GM18520 (cell line): ENCODE measurements around the gene PATL2.
"Not testable (repeated sequence)": the region's sequence is repeated elsewhere in the genome, so short reads cannot be mapped to it uniquely, and the experiment has no call there.

Experiments
- ATAC-seq: cut with Tn5 transposase; IDR thresholded peaks from one replicate; pipeline ENCODE4 v1.9.1; 2021; ENCODE audit not compliant: unreplicated experiment

PATL2 gene

DNA sequence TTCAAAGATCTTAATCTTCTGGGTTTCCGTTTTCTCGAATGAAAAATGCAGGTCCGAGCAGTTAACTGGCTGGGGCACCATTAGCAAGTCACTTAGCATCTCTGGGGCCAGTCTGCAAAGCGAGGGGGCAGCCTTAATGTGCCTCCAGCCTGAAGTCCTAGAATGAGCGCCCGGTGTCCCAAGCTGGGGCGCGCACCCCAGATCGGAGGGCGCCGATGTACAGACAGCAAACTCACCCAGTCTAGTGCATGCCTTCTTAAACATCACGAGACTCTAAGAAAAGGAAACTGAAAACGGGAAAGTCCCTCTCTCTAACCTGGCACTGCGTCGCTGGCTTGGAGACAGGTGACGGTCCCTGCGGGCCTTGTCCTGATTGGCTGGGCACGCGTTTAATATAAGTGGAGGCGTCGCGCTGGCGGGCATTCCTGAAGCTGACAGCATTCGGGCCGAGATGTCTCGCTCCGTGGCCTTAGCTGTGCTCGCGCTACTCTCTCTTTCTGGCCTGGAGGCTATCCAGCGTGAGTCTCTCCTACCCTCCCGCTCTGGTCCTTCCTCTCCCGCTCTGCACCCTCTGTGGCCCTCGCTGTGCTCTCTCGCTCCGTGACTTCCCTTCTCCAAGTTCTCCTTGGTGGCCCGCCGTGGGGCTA, at the start of gene PATL2, which contains the start of gene B2M:
Gene PATL2, minus strand, starts transcription at position 228 of the 647 bp plus-strand sequence. CDS start 34,833 bp downstream, outside the sequence.
Gene B2M, plus strand, starts transcription at position 422 of the 647 bp plus-strand sequence. Its CDS starts 30 bp downstream, at position 452.
- peak; percentile 83 for ATAC-seq

DNA sequence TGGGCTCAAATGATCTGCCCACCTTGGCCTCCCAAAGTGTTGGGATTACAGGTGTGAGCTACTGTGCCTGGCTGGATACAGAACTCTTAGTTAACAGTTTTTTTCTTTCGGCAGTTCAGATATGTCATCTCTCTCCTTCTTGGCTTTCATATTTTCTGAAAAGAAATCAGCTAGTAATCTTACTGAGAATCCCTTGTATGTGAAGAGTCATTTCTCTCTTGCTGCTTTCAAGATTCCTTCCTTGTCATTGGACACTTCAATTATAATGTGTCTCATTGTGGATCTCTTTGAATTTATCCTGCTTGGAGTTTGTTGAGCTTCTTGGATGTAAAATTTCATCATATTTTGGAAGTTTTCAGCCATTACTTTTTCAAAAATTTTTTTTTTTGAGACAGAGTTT, 42.2 kb upstream of the PATL2 start:
- no peak for ATAC-seq

DNA sequence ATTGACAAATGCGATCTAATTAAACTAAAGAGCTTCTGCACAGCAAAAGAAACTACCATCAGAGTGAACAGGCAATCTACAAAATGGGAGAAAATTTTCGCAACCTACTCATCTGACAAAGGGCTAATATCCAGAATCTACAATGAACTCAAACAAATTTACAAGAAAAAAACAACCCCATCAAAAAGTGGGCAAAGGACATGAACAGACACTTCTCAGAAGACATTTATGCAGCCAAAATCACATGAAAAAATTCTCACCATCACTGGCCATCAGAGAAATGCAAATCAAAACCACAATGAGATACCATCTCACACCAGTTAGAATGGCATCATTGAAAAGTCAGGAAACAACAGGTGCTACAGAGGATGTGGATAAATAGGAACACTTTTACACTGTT, 32.3 kb upstream of the PATL2 start:
- ATAC-seq: not testable (repeated sequence)

DNA sequence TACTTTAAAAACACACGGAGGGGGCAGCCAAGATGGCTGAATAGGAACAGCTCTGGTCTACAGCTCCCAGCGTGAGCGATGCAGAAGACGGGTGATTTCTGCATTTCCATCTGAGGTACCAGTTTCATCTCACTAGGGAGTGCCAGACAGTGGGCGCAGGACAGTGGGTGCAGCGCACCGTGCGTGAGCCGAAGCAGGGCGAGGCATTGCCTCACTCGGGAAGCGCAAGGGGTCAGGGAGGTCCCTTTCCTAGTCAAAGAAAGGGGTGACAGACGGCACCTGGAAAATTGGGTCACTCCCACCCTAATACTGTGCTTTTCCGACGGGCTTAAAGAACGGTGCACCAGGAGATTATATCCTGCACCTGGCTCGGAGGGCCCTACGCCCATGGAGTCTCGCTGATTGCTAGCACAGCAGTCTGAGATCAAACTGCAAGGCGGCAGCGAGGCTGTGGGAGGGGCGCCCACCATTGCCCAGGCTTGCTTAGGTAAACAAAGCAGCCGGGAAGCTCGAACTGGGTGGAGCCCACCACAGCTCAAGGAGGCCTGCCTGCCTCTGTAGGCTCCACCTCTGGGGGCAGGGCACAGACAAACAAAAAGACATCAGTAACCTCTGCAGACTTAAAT, 28.2 kb upstream of the PATL2 start:
- not testable (repeated sequence) for ATAC-seq

DNA sequence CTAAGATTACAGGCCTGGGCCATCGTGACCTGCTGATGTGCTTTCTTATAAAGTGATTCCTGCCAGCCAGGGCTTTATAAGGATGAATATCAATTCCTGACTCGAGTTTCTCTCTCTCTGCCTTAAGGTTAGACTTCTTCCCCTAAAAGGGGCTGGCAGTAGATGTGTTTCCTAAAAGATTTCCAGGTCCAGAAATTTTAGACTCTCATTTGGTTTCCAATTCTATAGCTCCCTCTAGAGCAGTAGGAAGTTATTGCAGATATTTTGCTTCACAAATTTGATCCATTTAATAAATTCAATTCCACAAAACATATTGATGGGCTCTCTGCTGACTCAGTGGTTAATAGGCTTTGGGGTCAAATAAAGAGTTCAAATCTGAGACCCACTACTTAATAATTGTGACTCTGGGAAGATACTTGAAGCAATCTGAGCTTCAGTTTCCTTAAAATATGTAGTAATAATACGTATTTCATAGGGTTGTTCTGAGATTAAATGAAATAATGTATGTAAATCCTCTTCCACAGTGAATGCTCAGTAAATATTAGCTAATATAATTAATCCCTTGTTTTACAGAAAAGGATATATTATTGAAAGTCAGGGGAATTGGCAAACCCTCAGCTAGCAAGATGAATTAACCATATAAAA, 27.3 kb upstream of the PATL2 start:
- ATAC-seq: no peak

DNA sequence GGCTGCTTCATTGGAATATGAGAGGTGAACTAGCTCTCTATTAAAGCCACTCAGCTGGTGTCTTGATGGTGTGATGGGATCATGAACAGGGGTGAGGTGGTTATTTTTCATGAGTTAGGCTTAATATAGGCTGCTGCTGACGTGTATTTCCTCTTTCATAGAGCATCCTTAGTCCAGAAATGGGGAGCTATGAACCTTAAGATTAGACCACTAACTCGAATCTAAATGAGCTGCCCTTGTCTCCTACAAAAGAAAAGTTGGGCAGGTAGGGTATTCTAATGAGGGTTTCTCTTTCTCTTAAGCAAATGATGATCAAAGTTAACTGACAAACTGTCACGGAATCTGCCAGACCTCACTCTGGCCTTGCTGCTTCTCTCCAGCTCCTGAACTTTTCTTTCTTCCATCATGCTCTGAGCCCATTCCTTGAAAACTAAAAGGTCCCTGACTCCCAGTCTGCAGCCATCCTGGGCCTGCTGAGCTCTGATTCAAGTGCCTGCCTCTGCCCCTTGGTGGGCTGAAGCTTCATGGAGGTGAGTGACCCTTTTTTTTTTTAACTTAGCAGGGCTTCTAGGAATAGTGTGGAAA, 25.1 kb upstream of the PATL2 start, which contains the start of gene TRIM69:
Gene TRIM69, plus strand, starts transcription at position 348 of the 585 bp plus-strand sequence. Its CDS starts 177 bp downstream, at position 525.
- no peak for ATAC-seq

DNA sequence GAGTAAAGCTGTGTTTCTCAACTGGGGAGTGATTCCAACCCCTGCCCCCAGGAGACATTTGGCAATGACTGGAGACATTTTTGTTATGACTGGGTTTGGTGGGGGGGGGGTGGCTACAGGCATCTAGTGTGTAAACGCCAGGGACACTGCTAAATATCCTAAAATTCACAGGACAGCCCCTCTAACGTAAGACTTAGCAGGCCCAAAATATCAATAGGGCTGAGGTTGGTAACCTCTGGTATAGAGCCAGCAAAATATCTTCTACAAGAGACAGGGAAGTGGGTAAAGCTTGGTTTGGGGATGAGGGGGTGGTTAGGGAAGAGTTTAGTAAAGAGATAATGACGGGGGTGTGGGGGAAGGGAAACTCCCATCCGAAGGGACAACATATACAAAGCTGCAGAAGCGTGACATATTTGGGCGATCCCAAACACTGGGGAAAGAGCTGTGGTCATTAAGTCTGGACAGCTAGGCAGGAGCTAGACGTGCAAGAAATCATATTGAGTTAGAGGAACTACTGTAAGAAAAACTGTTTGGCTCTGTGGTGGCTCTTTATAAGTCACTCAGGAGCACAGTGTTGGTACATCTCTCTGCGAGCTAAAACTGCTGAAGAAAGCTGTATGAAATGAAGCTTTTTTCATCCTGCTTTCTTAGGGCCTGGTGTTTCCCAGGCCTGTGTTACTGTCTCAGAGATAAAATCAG, 24.5 kb upstream of the PATL2 start:
- ATAC-seq: no peak

DNA sequence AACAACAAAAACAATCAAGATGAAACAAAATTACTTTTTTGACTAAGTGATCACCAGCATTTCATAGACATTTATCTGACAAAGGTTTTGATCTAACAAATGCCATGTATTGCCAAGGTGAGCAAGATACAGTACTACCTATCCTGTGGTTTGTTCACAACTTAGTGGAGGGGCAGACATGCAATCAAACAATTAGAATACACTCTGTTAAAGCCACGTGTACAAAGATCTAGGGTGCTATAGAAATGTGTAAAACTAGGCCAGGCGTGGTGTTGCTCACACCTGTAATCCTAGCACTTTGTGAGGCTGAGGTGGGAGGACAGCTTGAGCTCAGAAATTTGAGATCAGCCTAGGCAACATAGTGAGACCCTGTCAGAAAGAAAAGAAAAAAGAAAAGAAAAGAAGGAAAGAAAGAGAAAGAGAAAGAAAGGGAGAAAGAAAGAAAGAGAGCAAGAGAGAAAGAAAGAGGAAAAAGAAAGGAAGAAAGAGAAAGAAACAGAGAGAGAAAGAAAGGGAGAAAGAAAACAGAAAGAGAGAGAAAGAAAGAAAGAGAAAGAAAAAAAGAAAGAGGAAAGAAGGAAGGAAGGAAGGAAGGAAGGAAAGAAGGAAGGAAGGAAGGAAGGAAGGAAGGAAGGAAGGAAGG, 23.8 kb upstream of the PATL2 start:
- ATAC-seq: no peak

DNA sequence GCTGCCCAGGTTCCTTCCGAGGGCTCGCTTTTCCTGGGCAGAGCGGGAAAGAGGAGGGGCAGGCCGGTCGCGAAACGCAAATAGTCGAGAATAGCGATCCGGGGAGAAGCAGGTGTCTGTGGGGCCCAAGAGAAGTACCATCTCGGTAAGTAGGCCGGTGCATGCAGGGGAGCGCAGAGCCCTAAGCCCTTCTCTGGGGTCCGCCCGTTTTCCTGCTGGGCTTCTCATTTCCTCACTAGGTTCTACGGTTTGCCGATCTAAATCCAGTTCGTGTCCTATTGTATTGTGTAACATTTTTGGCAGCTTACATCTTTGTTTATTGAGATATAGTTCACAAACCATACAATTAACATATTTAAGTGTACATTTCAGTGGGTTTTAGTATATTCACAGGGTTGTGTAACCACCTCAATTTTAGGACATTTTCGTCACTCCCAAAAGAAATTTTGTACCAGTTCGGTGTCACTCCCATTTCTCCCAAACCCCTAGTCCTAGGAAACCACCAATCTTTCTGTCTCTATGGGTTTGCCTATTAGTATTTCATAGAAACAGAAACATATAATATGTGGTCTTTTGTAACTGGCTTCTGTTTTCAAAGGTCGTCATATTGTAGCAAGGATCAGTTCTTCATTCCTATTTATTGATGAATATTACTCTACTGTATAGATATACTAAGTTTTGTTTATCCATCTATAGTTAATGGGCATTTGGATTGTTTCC, 18.4 kb upstream of the PATL2 start:
- ATAC-seq: no peak

DNA sequence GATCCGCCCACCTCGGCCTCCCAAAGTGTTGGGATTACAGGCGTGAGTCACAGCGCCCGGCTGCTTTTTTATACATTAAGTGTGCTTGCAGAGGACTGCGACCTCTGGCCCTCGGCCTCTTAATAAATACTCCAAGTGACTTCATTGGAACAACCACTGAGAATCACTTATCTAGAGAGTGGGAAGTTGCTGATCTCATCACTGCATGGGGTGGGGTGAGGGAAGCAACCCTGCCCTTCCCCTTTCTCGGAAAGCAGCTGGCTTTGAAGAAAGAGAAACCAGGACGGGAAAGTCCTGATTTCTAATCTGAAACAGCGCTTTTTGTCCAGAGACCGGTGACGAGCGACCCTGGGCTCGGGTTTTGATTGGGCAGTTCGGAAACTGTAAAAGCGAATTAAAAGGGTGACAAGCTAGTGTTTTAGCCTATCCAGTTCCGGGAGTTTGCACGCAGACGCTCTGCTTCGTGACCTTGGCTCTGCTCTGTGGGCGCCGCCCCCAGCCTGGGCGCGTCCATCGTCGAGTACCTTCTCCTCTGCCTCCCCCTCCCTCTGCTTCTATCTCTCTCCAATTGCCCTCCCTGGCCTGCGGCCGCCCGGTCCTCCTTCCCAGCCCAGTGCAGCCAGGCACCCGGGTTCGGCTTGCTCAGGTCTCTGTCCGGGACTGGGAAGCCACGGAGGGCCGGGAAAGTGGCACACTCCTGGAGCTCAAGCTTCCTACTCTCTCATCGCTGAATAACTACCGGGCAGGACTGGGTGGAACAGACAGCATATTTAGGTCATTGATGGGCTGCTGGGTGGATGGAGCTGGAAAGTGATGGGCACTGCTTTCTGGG, 17.7 kb upstream of the PATL2 start:
- peak; percentile 63 for ATAC-seq

DNA sequence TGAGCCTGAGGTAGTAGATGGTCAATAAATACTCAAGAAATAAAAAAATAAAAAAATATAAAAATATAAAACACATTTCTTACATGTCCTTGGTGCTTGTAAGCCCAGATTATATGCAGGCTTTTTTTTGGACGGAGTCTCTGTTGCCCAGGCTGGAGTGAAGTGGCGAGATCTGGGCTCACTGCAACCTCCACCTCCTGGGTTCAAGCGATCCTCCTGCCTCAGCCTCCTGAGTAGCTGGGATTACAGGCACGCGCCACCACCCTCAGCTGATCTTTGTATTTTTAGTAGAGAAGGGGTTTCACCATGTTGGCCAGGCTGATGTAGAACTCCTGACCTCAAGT, 17.1 kb upstream of the PATL2 start:
- ATAC-seq: not testable (repeated sequence)

DNA sequence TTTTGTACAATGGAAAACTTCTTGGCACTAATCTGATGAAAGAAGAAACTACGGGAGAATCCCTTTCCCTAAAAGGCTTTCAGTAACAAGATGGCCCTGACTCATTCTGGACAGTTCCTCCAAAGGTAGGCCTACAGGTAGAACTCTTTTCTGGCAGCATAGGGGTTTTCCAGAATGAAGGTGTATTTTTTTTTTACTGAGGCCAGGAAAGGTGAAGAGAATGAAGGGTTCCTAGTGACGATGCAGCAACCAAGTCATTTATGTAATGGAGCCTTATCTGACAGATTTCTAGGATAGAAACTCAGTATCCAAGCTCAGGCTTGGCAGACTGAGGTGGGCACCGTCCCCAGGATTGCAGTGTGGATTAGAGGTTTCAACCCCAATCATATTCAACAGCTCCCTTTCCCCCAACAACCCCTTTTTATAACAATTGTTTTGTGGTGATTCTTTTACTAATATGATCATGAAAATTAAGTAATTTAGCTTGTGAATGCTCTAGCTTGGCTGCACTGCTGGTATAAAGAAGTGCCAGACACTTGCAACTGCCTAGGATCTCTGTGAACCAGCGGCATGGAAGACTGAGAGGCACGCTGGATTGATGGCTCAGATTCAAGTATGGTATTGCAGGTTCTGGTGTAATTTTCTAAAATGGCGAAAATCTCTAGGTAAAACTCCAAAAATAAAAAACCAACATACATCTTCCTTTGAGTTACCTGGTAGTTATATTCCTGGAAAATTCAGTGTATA, 16.5 kb upstream of the PATL2 start:
- ATAC-seq: no peak

DNA sequence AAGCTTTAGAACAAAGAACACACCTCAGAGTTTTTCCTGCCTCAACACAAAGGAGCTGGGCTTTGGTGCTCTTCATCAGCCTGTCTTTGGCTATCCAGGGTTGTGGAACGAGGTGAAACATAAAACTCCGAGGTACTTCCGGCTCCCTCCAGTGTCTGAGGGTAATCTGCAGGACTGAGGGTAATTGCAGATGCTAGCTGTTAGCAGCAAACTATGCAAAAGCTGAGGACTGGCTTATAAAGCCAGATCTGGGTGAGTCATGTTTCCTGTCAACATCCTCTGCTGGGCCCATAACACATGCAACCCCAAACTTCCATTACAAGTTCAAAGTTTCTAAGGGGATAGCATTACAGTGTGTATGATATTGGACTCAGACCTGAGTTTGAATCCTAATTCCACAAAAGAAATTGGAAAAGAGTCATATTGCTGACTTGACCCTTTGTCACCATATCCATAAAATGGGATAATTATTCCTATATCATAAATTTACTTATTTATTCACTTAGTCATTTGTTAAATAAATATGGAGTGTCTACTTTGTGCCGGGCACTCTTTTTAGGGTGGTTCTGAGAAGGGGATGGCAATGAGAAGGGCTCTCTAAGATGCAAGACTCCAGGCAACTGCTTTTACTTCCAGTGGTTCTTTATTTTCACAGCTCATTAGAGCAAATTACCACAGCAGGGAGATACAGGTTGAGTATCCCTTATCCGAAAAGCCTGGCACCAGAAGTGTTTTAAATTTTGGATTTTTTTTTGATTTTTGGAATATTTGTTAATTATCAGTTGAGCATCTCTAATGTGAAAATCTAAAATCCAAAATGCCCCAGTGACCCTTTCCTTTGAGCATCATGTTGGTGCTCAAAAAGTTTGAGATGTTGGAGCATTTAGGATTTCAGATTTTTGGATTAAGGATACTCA, 15.7 kb upstream of the PATL2 start:
- peak; percentile 29 for ATAC-seq

DNA sequence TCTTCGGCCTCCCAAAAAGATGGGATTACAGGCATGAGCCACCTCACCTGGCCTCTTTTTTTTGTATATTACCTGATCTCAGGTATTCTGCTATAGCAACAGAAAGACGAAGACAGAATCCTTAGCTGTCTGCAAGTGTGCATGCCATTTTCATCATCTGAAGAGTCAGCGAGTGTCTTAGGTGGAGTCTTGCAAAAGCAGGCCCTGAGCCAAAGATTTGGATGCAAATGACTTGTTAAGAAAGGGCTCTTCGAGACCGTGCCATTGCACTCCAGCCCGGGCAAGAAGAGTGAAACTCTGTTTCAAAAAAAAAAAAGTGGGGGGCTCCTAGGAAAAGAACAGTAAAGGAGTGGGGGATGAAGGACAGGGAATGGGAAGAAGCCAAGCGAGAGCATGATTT, 15.0 kb upstream of the PATL2 start:
- ATAC-seq: no peak

DNA sequence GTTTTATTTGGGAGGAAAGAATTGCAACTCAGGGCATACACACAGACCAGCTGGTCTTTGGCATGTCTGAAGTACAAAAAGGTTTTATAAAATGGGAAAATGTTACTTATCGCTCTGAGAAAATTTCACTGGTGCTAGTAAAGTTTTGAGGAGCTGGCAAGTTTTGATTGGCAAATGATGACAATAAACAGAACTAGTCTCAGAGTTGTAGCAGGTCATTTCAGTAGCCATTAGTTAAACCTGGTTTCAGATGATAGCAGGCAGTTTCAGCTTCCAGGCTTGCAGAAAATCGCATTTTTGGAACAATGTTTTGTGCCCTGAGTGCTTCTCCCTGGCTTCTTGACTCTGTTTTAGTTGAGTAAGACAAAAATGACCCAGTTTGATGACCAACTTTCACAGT, 10.9 kb upstream of the PATL2 start:
- no peak for ATAC-seq

DNA sequence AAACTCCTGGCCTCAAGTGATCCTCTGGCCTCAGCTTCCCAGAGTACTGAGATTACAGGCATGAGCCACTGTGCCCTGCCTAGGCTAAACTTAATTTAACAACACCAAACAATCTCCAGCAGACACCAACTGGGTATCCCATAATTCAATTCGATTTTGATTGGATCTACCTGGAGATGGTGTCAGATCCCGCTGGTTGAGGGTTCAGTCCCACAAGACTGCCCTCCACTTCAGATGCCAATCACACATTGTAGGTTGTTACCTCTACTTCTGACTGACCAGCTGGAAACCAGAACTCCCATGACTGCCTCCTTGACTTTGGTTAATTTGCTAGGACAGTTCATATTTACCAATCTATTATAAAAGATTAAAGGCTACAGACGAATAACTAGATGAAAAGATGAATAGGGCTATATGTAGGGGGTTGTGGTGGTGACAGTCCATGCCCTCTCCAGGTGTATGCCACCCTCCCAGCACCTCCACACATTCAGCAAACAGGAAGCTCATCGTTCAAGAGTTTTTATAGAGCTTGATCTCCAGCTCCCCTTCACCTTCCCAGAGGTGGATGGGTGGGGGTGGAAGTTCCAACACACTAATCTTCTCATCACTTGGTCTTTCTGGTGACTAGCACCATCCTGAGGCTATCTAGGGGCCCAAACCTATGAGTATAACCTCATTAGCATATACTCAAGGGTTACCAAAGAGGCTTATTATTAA, 9.5 kb upstream of the PATL2 start:
- ATAC-seq: no peak

DNA sequence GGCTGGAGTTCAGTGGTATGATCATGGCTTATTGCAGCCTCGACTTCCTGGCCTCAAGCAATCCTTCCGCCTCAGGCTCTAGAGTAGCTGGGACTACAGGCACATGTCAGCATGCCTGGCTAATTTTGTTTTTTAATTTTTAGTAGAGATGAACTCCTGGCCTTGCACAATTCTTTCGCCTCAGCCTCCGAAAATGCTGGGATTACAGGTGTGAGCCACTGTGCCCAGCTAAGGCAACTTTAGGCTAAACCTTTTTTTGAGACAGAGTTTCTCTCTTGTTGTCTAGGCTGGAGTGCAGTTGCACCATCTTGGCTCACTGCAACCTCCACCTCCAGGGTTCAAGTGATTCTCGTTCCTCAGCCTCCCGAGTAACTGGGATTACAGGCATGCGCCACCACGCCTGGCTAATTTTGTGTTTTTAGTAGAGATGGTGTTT, 8.9 kb upstream of the PATL2 start:
- not testable (repeated sequence) for ATAC-seq
